ENCODE data around the gene NGB. TPM values are rescaled to one million over a fixed set of nuclear protein-coding genes. Genes with fewer than 3 reads are reported as not detected.

The NGB gene
- total and polyA plus RNA-seq, 9 of the 15 experiments (the other 6 are each of a cell fraction or from before 2014, with no cell fraction given): not detected

DNA sequence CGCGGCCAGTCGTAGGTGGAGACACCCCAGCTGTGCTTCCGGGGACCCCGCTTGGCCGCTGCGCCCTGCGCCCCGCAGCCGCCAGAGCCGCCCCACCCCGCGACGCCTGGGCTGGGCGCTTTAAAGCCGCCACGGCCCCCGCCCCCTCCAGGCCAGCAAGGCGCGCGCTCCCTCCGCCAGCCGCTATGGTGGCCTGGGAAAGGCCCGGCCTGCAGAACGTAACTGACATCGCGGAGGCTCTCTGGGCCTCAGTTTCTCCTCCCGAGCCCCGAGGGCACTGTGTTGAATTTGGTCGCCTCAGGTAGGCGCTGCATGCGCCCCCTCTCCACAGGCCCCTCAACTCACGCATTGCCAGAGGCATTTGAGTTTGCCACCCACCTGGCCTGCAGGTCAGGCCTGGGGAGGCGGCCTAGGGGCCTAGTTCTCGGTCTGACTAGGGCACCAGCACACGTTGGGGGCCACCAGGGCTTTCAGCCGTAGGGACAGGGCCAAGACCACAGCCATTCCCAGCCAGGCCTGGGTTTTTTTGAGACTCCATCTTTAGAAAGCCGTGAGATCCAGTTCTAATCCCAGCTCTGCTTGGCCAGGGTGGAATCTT, at the start of gene NGB (continued):
- TF ChIP-seq, protein P1, sequence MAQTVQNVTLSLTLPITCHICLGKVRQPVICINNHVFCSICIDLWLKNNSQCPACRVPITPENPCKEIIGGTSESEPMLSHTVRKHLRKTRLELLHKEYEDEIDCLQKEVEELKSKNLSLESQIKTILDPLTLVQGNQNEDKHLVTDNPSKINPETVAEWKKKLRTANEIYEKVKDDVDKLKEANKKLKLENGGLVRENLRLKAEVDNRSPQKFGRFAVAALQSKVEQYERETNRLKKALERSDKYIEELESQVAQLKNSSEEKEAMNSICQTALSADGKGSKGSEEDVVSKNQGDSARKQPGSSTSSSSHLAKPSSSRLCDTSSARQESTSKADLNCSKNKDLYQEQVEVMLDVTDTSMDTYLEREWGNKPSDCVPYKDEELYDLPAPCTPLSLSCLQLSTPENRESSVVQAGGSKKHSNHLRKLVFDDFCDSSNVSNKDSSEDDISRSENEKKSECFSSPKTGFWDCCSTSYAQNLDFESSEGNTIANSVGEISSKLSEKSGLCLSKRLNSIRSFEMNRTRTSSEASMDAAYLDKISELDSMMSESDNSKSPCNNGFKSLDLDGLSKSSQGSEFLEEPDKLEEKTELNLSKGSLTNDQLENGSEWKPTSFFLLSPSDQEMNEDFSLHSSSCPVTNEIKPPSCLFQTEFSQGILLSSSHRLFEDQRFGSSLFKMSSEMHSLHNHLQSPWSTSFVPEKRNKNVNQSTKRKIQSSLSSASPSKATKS (CRISPR knock-in tag; IDR thresholded peaks at IDR 0.05): no peak
- TF ChIP-seq MAFK (IDR thresholded peaks at IDR 0.05; ENCODE audit: low read length) (no peak), FOXJ2 (tag; IDR thresholded peaks at IDR 0.05) (no peak)

- in situ Hi-C loops (cut with MboI): no loop called here
- peaks cover 20% of the 10 kb centered on the region; the same call in 2 of the 3 replicates for H3K79me2 ChIP-seq (ENCODE audit: control insufficient read depth, insufficient read depth, low read length)
- peak; percentile 87 for FAIRE-seq
- no peak for TF ChIP-seq TARDBP (IDR thresholded peaks at IDR 0.05)
- no peak for TF ChIP-seq HMGN3 (IDR thresholded peaks at IDR 0.05; ENCODE audit: borderline replicate concordance, extremely low read depth, insufficient read length, low read depth, low read length)
- no peak for TF ChIP-seq ZNF121 (CRISPR knock-in tag; conservative IDR thresholded peaks at IDR 0.05)
- no peak for TF ChIP-seq MAFG (tag; conservative IDR thresholded peaks at IDR 0.05)
- TF ChIP-seq ZNF197 (CRISPR knock-in tag; IDR thresholded peaks at IDR 0.05; ENCODE audit: low read depth): no peak
- no peak for TF ChIP-seq NFIC (IDR thresholded peaks at IDR 0.05)
- no peak for TF ChIP-seq ZKSCAN8 (CRISPR knock-in tag; IDR thresholded peaks at IDR 0.05)
- TF ChIP-seq, protein P1 (CRISPR knock-in tag; IDR thresholded peaks at IDR 0.05): no peak
- TF ChIP-seq HDAC1 (IDR thresholded peaks at IDR 0.05): peak in 1 of 2 experiments; percentile 79; a peak in 2 of 4 replicates
- no peak for TF ChIP-seq POU5F1 (IDR thresholded peaks at IDR 0.05; ENCODE audit: borderline replicate concordance, low read depth, low read length, partially characterized antibody)
- peak; percentile 96 for TF ChIP-seq RFX1 (IDR thresholded peaks at IDR 0.05)
- TF ChIP-seq NFE2 (IDR thresholded peaks at IDR 0.05; ENCODE audit: low read depth): no peak
Observed at GRCh38 chr14:77320238-77320935, 49.4 kb upstream of the NGB start, which contains the start of gene POMT2. POMT2 (minus strand) TSS chr14:77320883; CDS start chr14:77320681, 202 bp downstream.

More at GRCh38 chr14:77320238-77320935, 49.4 kb upstream of the NGB start, which contains the start of gene POMT2:
- ChIA-PET CTCF (ENCODE audit: low intra/inter-chr PET ratio) (interaction anchor here (0.6 kb wide), 1 partner anchor 38 kb away, joined by 5 read pairs; no protein-coding TSS in a partner anchor), POLR2A (interaction anchor here (0.8 to 1.0 kb wide), 3 partner anchors 118 to 288 kb away, joined by 3 to 4 read pairs (median 4); no protein-coding TSS in a partner anchor)
- H3K4me3 ChIP-seq: peak within 1 kb of the TSS; percentile 98
- peaks cover 3% of the 10 kb centered on the region for H3K9me1 ChIP-seq (ENCODE audit: control insufficient read depth, insufficient read depth, low read length)
- no peaks in the 10 kb centered on the region for H3K27me3 ChIP-seq (ENCODE audit: control insufficient read depth in 2 of 2, insufficient read depth in 2 of 2, low read length in 2 of 2)
- H3K9me3 ChIP-seq (replicated peaks; ENCODE audit: control insufficient read depth, insufficient read depth, low read depth, low read length): no peaks in the 10 kb centered on the region
- peak within 1 kb of the TSS; percentile 92 to 99 for H3K9ac ChIP-seq (ENCODE audit: insufficient read depth in 1 of 2, low read depth in 2 of 2, low read length in 2 of 2)
- H3K36me3 ChIP-seq (ENCODE audit: control insufficient read depth, insufficient read depth, low read length): no peaks in the 10 kb centered on the region
- peak within 1 kb of the TSS; percentile 99 for H2AFZ ChIP-seq (ENCODE audit: low read depth, low read length)
- 0 out of 2 replicates have a peak, but pooled peaks cover 3% of the 10 kb centered on the region for H4K20me1 ChIP-seq (replicated peaks; ENCODE audit: control insufficient read depth, insufficient read depth, low read length)
- DNase-seq (ENCODE audit: extremely low read depth in 1 of 4, low spot score in 3 of 4) (peak; percentile 90 to 93 (median 92)), ATAC-seq (peak; percentile 85)
- H3K4me2 ChIP-seq (ENCODE audit: insufficient read depth, low read length): peak within 1 kb of the TSS; percentile 85
- H3K4me1 ChIP-seq (replicated peaks in 1 of 2; ENCODE audit: control insufficient read depth in 2 of 2, insufficient read depth in 2 of 2, low read length in 2 of 2): peaks cover 10 to 11% of the 10 kb centered on the region in 2 experiments; a peak in 4 of 5 replicates
- H3K27ac ChIP-seq (ENCODE audit: extremely low read depth, low read depth, low read length): peak within 1 kb of the TSS; percentile 95
- intact Hi-C loops (cut with micrococcal nuclease): loop anchor here (2.0 to 10.0 kb wide), 5 partner anchors 57 to 284 kb away; partner anchors contain the start of genes AHSA1, SAMD15 and TMED8
- no TSS peak for BruUV-seq (replicated peaks)
- 0% methylated on average over 28 of the region's 69 CpGs for WGBS (ENCODE audit: insufficient coverage, low coverage, missing lambda C conversion rate)
